GM21723 (cell line): ENCODE results near the gene ATG10.
"Not testable (repeated sequence)": the region's sequence is repeated elsewhere in the genome, so short reads cannot be mapped to it uniquely, and the experiment has no call there.

Experiments
- ATAC-seq: cut with Tn5 transposase; IDR thresholded peaks from one replicate; pipeline ENCODE4 v1.9.1; 2021; ENCODE audit warnings: mild to moderate bottlenecking, moderate library complexity; ENCODE audit not compliant: unreplicated experiment

The ATG10 gene

GRCh38 chr5:82109915-82110314 lies 138.1 kb downstream of the ATG10 start:
- ATAC-seq, result not testable (repeated sequence)

- ATAC-seq, result no peak
These were observed 139.4 kb downstream of the ATG10 start for GRCh38 chr5:82111191-82111590.

GRCh38 chr5:82115858-82116257 lies 144.0 kb downstream of the ATG10 start:
- no peak for ATAC-seq

- no peak for ATAC-seq
These were observed 148.1 kb downstream of the ATG10 start for GRCh38 chr5:82119889-82120288.

- ATAC-seq, result no peak
These were observed 158.0 kb downstream of the ATG10 start for GRCh38 chr5:82129723-82130285.

GRCh38 chr5:82130602-82131001 lies 158.8 kb downstream of the ATG10 start:
- no peak for ATAC-seq

- no peak for ATAC-seq
These were observed 165.4 kb downstream of the ATG10 start for GRCh38 chr5:82137205-82137604.

- ATAC-seq, result not testable (repeated sequence)
These were observed 168.0 kb downstream of the ATG10 start for GRCh38 chr5:82139837-82140236.

- no peak for ATAC-seq
These were observed 170.5 kb downstream of the ATG10 start for GRCh38 chr5:82142217-82142841.

- no peak for ATAC-seq
These were observed 171.2 kb downstream of the ATG10 start for GRCh38 chr5:82142928-82143577.

- ATAC-seq, result no peak
These were observed 176.2 kb downstream of the ATG10 start for GRCh38 chr5:82147860-82148573.

GRCh38 chr5:82149434-82149833 lies 177.6 kb downstream of the ATG10 start:
- ATAC-seq, result no peak

GRCh38 chr5:82150559-82150958 lies 178.7 kb downstream of the ATG10 start:
- ATAC-seq, result no peak

- no peak for ATAC-seq
These were observed 179.4 kb downstream of the ATG10 start for GRCh38 chr5:82151204-82151603.

GRCh38 chr5:82151662-82152061 lies 179.8 kb downstream of the ATG10 start:
- no peak for ATAC-seq

GRCh38 chr5:82152978-82153481 lies 181.2 kb downstream of the ATG10 start:
- ATAC-seq, result no peak

- no peak for ATAC-seq
These were observed 183.0 kb downstream of the ATG10 start for GRCh38 chr5:82154776-82155175.

- no peak for ATAC-seq
These were observed 183.5 kb downstream of the ATG10 start for GRCh38 chr5:82155305-82155704.

GRCh38 chr5:82156874-82157273 lies 185.1 kb downstream of the ATG10 start:
- no peak for ATAC-seq

- no peak for ATAC-seq
These were observed 187.1 kb downstream of the ATG10 start for GRCh38 chr5:82158755-82159413.

GRCh38 chr5:82160948-82161347 lies 189.1 kb downstream of the ATG10 start:
- no peak for ATAC-seq
